Neural progenitor cell (in vitro differentiated cells): ENCODE data around the gene ELK1. TPM values are rescaled to one million over a fixed set of nuclear protein-coding genes. Genes with fewer than 3 reads are reported as not detected.

Experiments used
- DNase-seq: peaks from one replicate; pipeline ENCODE4 v3.0.0-alpha.2; 2016; ENCODE audit warnings: low spot score
- H2AFZ ChIP-seq: fragments of 200-600 bp; sonication (generic); replicated peaks from 2 replicates; pipeline ENCODE4 v1.6.1; 2016; ENCODE audit warnings: antibody characterized with exemption
- H3F3A ChIP-seq: fragments of 200-600 bp; sonication (generic); 2 replicates; pipeline ENCODE4 v1.6.1; 2016; ENCODE audit warnings: antibody characterized with exemption, low read depth
- H3K27ac ChIP-seq: fragments of 200-600 bp; sonication (generic); 2 replicates; pipeline ENCODE4 v1.5.1; 2016; ENCODE audit warnings: mild to moderate bottlenecking
- H3K27me3 ChIP-seq: fragments of 200-600 bp; sonication (generic); 2 replicates; pipeline ENCODE4 v1.6.1; 2016; ENCODE audit warnings: mild to moderate bottlenecking, moderate library complexity
- H3K36me3 ChIP-seq: fragments of 200-600 bp; sonication (generic); 2 replicates; pipeline ENCODE4 v1.5.1; 2016
- H3K4me1 ChIP-seq: fragments of 200-600 bp; sonication (generic); 2 replicates; pipeline ENCODE4 v1.6.1; 2016; ENCODE audit warnings: mixed run types
- H3K4me2 ChIP-seq: fragments of 200-600 bp; sonication (generic); 2 replicates; pipeline ENCODE4 v1.6.1; 2016
- H3K4me3 ChIP-seq: fragments of 200-600 bp; sonication (generic); 2 replicates; pipeline ENCODE4 v1.5.1; 2016
- H3K79me2 ChIP-seq: fragments of 200-600 bp; sonication (generic); 2 replicates; pipeline ENCODE4 v1.6.1; 2016; ENCODE audit warnings: low read depth
- H3K9ac ChIP-seq: fragments of 200-600 bp; sonication (generic); 2 replicates; pipeline ENCODE4 v1.6.1; 2016
- H3K9me3 ChIP-seq: fragments of 200-600 bp; sonication (generic); 2 replicates; pipeline ENCODE4 v1.5.1; 2016; ENCODE audit warnings: low read depth
- H4K20me1 ChIP-seq: fragments of 200-600 bp; sonication (generic); 2 replicates; pipeline ENCODE4 v1.6.1; 2016; ENCODE audit warnings: low read depth
- H3K27ac Mint-ChIP-seq: 3 replicates; pipeline ENCODE4 v1.8.0; 2021; ENCODE audit warnings: mixed read lengths
- H3K27me3 Mint-ChIP-seq: 2 replicates; pipeline ENCODE4 v1.8.0; 2022; ENCODE audit warnings: low read depth, mild to moderate bottlenecking, inconsistent platforms, moderate library complexity, mixed read lengths; ENCODE audit not compliant: insufficient read depth
- H3K36me3 Mint-ChIP-seq: 3 replicates; pipeline ENCODE4 v1.8.0; 2021; ENCODE audit warnings: mixed read lengths
- H3K4me1 Mint-ChIP-seq: 3 replicates; pipeline ENCODE4 v1.8.0; 2021; ENCODE audit warnings: mixed read lengths
- H3K4me3 Mint-ChIP-seq: 3 replicates; pipeline ENCODE4 v1.8.0; 2021; ENCODE audit warnings: mild to moderate bottlenecking, moderate library complexity, mixed read lengths
- H3K9me3 Mint-ChIP-seq: 3 replicates; pipeline ENCODE4 v1.8.0; 2020; ENCODE audit warnings: mixed read lengths
- EZH2 ChIP-seq: fragments of 200-600 bp; sonication (generic); IDR thresholded peaks from 2 replicates; pipeline ENCODE4 v1.6.1; 2017; ENCODE audit warnings: antibody characterized with exemption, mild to moderate bottlenecking, moderate library complexity
- EZH2phosphoT487 ChIP-seq: fragments of 200-600 bp; sonication (generic); IDR thresholded peaks from 2 replicates; pipeline ENCODE4 v1.6.1; 2017; ENCODE audit warnings: antibody characterized with exemption
- total RNA-seq: library from RNA; depleted of rRNA; stranded (reverse); fragments of >200 nt; gene quantifications from 2 replicates; pipeline ENCODE4 v1.2.3, GENCODE V29; 2015; ENCODE audit warnings: low replicate concordance
- TF ChIP-seq, protein P1 (sequence below): fragments of 200-600 bp; sonication (generic); IDR thresholded peaks from 2 replicates; pipeline ENCODE4 v1.5.1; 2017; ENCODE audit warnings: antibody characterized with exemption, mild to moderate bottlenecking

ELK1 gene
- total RNA-seq, 1 donor from 2014 or later = 16.6 TPM

DNA sequence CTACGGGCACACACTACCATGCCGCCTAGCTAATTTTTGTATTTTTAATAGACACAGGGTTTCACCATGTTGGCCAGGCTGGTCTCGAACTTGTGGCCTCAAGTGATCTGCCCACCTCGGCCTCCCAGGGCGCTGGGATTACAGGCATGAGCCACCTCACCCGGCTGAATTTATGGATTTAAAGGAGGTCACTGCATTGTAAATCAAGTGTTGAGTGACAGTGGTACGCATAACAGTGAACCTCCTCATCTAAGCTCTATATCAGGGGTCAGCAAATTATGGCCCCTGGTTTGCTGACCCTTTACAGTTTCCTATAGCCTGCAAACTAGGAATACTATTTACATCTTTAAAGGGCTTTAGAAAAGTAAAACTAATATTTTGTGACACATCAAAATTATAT, 11.2 kb upstream of the ELK1 start:
- Histone ChIP-seq H3K4me3 (no peak overlapping the region), H3F3A (peaks cover 16% of the 10 kb centered on the region), H4K20me1 (no peaks in the 10 kb centered on the region), H3K27me3 (no peaks in the 10 kb centered on the region), H3K36me3 (no peaks in the 10 kb centered on the region), H3K79me2 (peaks cover 7% of the 10 kb centered on the region), H3K9ac (no peak overlapping the region), H3K4me1 (no peaks in the 10 kb centered on the region), H3K4me2 (no peak overlapping the region), H3K9me3 (no peaks in the 10 kb centered on the region), H3K27ac (no peak overlapping the region), H2AFZ (no peak overlapping the region)
- TF ChIP-seq, protein P1, sequence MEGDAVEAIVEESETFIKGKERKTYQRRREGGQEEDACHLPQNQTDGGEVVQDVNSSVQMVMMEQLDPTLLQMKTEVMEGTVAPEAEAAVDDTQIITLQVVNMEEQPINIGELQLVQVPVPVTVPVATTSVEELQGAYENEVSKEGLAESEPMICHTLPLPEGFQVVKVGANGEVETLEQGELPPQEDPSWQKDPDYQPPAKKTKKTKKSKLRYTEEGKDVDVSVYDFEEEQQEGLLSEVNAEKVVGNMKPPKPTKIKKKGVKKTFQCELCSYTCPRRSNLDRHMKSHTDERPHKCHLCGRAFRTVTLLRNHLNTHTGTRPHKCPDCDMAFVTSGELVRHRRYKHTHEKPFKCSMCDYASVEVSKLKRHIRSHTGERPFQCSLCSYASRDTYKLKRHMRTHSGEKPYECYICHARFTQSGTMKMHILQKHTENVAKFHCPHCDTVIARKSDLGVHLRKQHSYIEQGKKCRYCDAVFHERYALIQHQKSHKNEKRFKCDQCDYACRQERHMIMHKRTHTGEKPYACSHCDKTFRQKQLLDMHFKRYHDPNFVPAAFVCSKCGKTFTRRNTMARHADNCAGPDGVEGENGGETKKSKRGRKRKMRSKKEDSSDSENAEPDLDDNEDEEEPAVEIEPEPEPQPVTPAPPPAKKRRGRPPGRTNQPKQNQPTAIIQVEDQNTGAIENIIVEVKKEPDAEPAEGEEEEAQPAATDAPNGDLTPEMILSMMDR = no peak
- no peak for TF ChIP-seq EZH2phosphoT487
- TF ChIP-seq EZH2 = no peak
- H3K36me3 Mint-ChIP-seq = no peaks in the 10 kb centered on the region
- H3K27ac Mint-ChIP-seq = no peak overlapping the region
- H3K9me3 Mint-ChIP-seq = no peaks in the 10 kb centered on the region
- H3K27me3 Mint-ChIP-seq = peaks cover 2% of the 10 kb centered on the region
- peaks cover 2% of the 10 kb centered on the region for H3K4me1 Mint-ChIP-seq
- H3K4me3 Mint-ChIP-seq = no peak overlapping the region
- DNase-seq = no peak

DNA sequence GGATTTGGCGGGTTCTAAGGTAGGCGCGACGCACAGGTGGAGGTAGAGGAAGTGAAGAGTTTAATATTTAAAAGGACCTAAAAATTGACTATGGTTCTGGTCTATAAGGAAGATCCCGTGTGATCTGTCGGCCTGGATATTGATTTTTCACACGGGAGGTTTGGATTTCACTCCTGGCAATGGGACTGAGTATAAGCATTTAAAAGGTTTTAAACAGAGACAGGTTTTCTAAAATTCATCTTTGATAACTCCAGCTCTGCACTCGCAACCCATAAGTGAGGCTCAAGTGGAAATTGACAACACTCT, 9.0 kb upstream of the ELK1 start:
- TF ChIP-seq EZH2 (no peak), EZH2phosphoT487 (no peak)
- TF ChIP-seq, protein P1 = no peak
- no peaks in the 10 kb centered on the region for H3K36me3 Mint-ChIP-seq
- no peak overlapping the region for H3K27ac Mint-ChIP-seq
- Histone ChIP-seq H3K27ac (no peak overlapping the region), H3F3A (peaks cover 16% of the 10 kb centered on the region), H2AFZ (no peak overlapping the region), H3K36me3 (no peaks in the 10 kb centered on the region), H3K27me3 (no peaks in the 10 kb centered on the region), H3K9me3 (no peaks in the 10 kb centered on the region), H3K79me2 (peaks cover 7% of the 10 kb centered on the region), H3K9ac (no peak overlapping the region), H3K4me1 (no peaks in the 10 kb centered on the region), H4K20me1 (no peaks in the 10 kb centered on the region), H3K4me2 (peak overlapping the region; percentile 13), H3K4me3 (peak overlapping the region; percentile 50)
- peaks cover 2% of the 10 kb centered on the region for H3K27me3 Mint-ChIP-seq
- H3K9me3 Mint-ChIP-seq = no peaks in the 10 kb centered on the region
- H3K4me3 Mint-ChIP-seq = peak overlapping the region; percentile 87
- H3K4me1 Mint-ChIP-seq = peaks cover 2% of the 10 kb centered on the region
- DNase-seq = no peak

DNA sequence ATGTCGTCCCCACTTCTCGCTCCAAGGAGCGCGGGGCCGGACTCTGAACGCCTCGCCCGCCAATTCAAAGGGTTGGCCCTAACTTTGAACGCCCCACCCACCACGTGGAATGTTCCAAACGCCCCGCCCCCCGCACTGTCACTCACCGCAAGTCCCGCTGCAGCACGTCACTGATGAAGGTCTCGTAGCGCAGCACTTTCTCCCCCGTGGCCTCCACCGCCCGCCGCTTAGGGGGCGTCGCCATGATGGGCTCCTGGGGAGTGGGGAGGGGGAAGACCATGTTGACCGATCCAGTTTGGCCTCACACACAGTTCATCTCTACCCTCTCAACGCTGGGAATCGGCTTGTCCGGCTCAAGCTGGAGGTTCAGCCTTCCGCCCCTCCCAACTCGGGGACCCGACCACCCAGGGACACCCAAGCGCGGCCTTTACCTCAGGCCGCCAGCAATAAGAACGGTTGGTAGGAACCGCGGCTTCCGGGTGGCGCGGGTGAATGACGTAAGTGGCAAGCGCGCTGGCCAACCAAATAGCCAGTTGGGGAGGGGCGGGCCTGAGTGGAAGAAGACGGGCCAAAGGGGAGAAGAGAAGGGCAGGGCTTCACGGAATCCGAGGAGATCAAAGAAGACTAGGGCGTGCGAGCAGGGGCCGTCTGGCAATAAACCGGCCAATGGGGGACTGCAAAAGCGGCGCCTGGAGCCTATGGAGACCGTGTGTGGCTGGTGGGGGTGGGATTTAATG, 8.5 kb upstream of the ELK1 start, which contains the start of gene UXT:
TSS of gene UXT (minus strand) at position 497 of the 737 bp plus-strand sequence. CDS start at position 244, 253 bp downstream.
- peaks cover 2% of the 10 kb centered on the region for H3K4me1 Mint-ChIP-seq
- H3K36me3 ChIP-seq = no peaks in the 10 kb centered on the region
- H3K4me1 ChIP-seq = no peaks in the 10 kb centered on the region
- H2AFZ ChIP-seq = peak within 1 kb of the TSS; percentile 44
- H3K4me3 ChIP-seq = peak within 1 kb of the TSS; percentile 50
- H3K36me3 Mint-ChIP-seq = no peaks in the 10 kb centered on the region
- peak within 1 kb of the TSS; percentile 38 for H3K9ac ChIP-seq
- no peak within 1 kb of the TSS for H3K27ac Mint-ChIP-seq
- H3K79me2 ChIP-seq = peaks cover 7% of the 10 kb centered on the region
- peak within 1 kb of the TSS; percentile 93 for H3K27ac ChIP-seq
- peak; percentile 95 for DNase-seq
- H3K27me3 Mint-ChIP-seq = peaks cover 2% of the 10 kb centered on the region
- no peaks in the 10 kb centered on the region for H3K27me3 ChIP-seq
- no peaks in the 10 kb centered on the region for H3K9me3 Mint-ChIP-seq
- H3K9me3 ChIP-seq = no peaks in the 10 kb centered on the region
- peak within 1 kb of the TSS; percentile 68 for H3K4me2 ChIP-seq
- peak within 1 kb of the TSS; percentile 87 for H3K4me3 Mint-ChIP-seq
- peaks cover 16% of the 10 kb centered on the region for H3F3A ChIP-seq
- no peak for TF ChIP-seq EZH2
- no peak for TF ChIP-seq EZH2phosphoT487
- TF ChIP-seq, protein P1 = no peak
- H4K20me1 ChIP-seq = no peaks in the 10 kb centered on the region
